Dendritic cell treated with granulocyte-macrophage colony-stimulating factor and Interleukin-4, amounts not matched to agents 40 ng/mL and 50 ng/mL, for 4 days (primary cell): ENCODE results near the gene ATF7IP.

ENCODE experiments used
- H3K27ac Mint-ChIP-seq: one replicate; pipeline ENCODE4 v1.8.0; 2022; ENCODE audit warnings: mild to moderate bottlenecking, mixed read lengths
- H3K27me3 Mint-ChIP-seq: one replicate; pipeline ENCODE4 v1.8.0; 2022; ENCODE audit warnings: mild to moderate bottlenecking, mixed read lengths
- H3K36me3 Mint-ChIP-seq: one replicate; pipeline ENCODE4 v1.8.0; 2022; ENCODE audit warnings: low read depth, mixed read lengths
- H3K4me1 Mint-ChIP-seq: one replicate; pipeline ENCODE4 v1.8.0; 2022; ENCODE audit warnings: low read depth, mixed read lengths
- H3K4me3 Mint-ChIP-seq: one replicate; pipeline ENCODE4 v1.8.0; 2022; ENCODE audit warnings: mild to moderate bottlenecking, moderate library complexity, mixed read lengths
- H3K9me3 Mint-ChIP-seq: one replicate; pipeline ENCODE4 v1.8.0; 2022; ENCODE audit warnings: mixed read lengths
- intact Hi-C: fragments of 100-400 bp; cut with micrococcal nuclease; formaldehyde crosslinking; loops from one replicate; pipeline ENCODE4 v1.15.0; 2022

The ATF7IP gene

DNA sequence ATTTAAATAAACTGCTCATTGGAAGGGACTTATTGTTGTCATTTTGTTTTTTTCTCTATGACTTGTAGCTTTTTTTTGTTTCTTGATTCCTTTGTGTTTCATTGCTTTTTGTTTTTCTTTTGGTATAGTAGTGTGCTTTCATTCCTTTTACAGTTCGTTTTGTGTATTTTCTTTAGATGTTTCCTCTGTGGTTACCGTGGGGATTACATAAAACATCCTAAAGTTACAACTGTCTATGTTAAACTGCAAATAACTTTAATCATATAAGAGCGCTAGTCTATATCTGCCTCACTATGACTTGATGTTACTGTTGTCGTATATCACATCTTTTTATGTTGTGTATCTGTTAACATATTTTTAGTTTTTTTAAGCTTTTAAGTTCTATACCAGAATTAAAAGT, 86.9 kb downstream of the ATF7IP start:
- intact Hi-C loops, result no loop called here
- no peak overlapping the region for H3K4me3 Mint-ChIP-seq

DNA sequence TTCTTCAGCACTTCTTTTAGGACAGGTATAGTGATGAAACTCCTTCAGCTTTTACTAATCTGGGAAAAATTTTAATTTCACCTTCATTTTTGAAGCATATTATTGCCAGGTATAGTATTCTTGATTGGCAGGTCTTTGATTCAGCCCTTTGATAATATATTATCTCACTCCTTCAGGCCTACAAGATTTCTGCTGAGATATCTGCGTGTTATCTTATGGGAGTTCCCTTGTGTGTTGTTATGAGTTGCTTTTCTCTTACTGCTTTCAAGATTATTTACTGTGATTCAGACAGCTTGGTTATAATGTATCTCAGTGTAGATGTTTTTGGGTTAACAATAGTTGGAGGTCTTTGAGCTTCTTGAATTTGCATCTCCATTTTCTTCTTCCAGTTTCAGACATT, 87.4 kb downstream of the ATF7IP start:
- intact Hi-C loops, result no loop called here
- Mint-ChIP-seq H3K4me3 (no peak overlapping the region), H3K4me1 (peaks cover 27% of the 10 kb centered on the region), H3K36me3 (peaks cover 91% of the 10 kb centered on the region), H3K27ac (no peak overlapping the region), H3K27me3 (no peaks in the 10 kb centered on the region), H3K9me3 (no peaks in the 10 kb centered on the region)

More for the DNA sequence above, 86.9 kb downstream of the ATF7IP start:
- Mint-ChIP-seq H3K27ac (no peak overlapping the region), H3K9me3 (no peaks in the 10 kb centered on the region), H3K27me3 (no peaks in the 10 kb centered on the region), H3K4me1 (peaks cover 27% of the 10 kb centered on the region), H3K36me3 (peaks cover 93% of the 10 kb centered on the region)

DNA sequence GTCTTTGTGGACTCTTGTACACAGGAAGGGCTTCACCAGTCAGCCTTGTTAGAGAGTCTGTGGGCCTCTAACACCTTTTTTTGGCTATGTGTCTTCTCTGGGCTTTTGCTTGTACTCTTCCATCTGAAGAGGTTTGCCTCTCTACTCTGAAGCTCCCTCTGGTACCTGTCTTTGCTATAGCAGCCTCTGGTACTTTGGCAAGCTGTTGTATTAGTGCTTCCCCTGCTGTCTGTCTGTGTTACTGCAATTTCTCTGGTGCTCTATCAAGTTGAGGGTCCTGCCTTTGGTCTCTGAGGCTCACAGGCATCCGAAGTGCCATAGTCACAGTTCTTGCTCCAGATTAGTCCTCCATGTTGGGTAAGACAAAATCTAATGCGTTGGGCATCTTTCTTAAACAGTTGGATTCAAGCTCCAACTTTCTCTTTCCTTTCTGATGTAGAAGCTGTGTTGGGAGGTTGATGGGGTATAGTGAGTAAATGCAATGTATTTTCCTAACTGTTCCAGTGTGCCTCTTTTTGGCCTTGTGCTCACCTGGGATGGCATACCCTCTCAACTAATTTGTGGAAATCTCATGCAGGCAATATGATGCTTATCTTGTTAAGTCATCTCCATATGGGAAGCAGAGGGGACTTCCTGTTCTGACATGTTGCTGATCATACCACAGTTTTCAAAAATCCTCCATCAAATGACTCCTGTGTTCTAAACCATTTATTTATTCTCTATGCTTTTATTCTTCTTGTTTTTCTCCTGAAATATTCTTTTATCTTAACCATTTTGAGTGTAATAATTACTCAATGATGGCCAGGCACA, 88.8 kb downstream of the ATF7IP start:
- H3K27ac Mint-ChIP-seq, result no peak overlapping the region
- H3K27me3 Mint-ChIP-seq, result no peaks in the 10 kb centered on the region
- no peak overlapping the region for H3K4me3 Mint-ChIP-seq
- H3K9me3 Mint-ChIP-seq, result no peaks in the 10 kb centered on the region
- peaks cover 27% of the 10 kb centered on the region for H3K4me1 Mint-ChIP-seq
- intact Hi-C loops, result loop anchor here (2.0 kb wide), 1 partner anchor 216 kb away; no protein-coding TSS in a partner anchor
- H3K36me3 Mint-ChIP-seq, result peaks cover 84% of the 10 kb centered on the region

DNA sequence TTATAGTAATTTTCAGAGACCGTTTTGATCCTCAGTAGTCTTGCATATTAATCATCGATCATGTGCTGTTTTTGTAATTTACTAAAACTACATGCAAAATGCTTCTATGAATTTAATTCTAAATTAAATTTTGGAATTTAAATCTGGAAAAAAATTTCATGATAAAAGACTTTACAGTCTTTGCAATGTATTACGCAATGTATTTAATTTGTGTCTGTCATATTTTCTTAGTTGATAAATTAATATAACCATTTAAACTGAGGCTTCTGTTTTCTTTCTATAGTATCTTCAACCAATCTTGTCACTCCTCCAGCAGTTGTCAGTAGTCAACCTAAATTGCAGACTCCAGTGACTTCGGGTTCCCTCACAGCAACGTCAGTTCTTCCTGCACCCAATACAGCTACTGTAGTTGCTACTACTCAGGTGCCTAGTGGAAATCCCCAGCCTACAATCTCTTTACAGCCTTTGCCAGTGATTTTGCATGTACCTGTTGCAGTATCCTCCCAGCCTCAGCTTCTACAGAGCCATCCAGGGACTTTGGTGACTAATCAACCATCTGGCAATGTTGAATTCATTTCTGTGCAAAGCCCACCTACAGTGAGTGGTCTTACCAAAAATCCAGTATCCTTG, 94.8 kb downstream of the ATF7IP start:
- Mint-ChIP-seq H3K27me3 (no peaks in the 10 kb centered on the region), H3K36me3 (peaks cover 60% of the 10 kb centered on the region), H3K9me3 (no peaks in the 10 kb centered on the region), H3K4me3 (no peak overlapping the region), H3K4me1 (no peaks in the 10 kb centered on the region), H3K27ac (no peak overlapping the region)
- intact Hi-C loops, result no loop called here

DNA sequence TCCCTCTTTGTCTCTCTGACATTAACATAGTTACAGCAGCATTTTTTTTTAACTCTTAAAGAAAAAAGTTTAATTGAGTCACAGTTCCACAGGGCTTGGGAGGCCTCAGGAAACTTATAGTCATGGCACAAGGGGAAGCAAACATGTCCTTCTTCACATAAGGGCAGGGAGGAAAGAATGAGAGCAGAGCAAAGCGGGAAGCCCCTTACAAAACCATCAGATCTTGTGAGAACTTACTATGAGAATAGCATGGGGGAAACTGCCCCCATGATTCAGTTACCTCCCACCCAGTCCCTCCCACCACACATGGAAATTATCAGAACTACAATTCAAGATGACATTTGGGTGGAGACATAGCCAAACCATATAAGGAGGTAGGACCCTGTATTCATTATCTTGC, 106.0 kb downstream of the ATF7IP start:
- peaks cover 33% of the 10 kb centered on the region for H3K9me3 Mint-ChIP-seq
- intact Hi-C loops, result no loop called here
- H3K27me3 Mint-ChIP-seq, result no peaks in the 10 kb centered on the region
- H3K4me3 Mint-ChIP-seq, result no peak overlapping the region
- H3K36me3 Mint-ChIP-seq, result peaks cover 97% of the 10 kb centered on the region
- no peaks in the 10 kb centered on the region for H3K4me1 Mint-ChIP-seq
- H3K27ac Mint-ChIP-seq, result no peak overlapping the region

DNA sequence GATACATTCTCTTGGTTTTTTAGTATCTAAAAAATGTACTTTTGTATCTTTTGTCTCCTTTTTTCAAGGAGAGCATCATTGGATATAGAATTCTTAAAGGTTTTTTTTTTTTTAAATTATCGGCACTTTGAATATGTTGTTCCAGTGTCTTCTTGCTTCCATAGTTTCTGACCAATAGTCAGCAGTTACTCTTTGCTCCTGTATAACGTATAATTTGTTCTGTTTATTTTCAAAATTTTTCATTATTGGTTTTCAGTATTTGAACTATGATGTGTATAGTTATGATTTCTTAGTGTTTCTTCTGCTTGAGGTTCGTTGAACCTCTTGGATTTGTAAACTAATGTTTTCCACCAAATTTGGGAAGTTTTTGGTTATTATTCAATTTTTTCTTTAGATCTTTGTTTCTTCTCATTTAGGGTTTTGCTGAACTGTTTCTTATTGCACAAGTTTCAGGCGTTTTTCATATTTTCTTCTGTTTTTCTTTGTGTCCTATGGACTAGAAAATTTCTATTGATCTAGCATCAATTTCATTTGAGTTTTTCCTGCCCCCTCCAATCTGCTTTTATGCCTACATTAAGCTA, 108.3 kb downstream of the ATF7IP start:
- Mint-ChIP-seq H3K27ac (no peak overlapping the region), H3K4me3 (no peak overlapping the region), H3K9me3 (peaks cover 33% of the 10 kb centered on the region), H3K4me1 (no peaks in the 10 kb centered on the region), H3K36me3 (peaks cover 87% of the 10 kb centered on the region), H3K27me3 (no peaks in the 10 kb centered on the region)
- intact Hi-C loops, result no loop called here

DNA sequence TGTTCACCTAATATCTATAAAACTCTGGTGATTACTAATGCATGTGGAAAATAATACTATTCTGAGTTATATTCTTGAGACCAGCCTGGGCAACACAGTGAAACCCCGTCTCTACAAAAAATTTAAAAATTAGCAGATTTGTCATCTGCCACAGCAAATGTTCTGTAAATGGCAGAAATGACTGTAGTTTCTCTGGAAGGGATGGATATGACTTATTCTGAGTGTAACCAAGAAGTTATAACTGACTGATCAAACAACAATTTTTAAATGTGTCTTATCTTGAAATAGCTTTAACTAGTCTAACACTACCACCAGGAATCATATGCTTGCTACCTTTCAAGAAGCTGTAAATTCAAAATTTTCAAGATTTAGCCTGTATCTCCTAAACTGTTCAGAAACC, 113.5 kb downstream of the ATF7IP start:
- H3K4me1 Mint-ChIP-seq, result no peaks in the 10 kb centered on the region
- H3K27me3 Mint-ChIP-seq, result no peaks in the 10 kb centered on the region
- peaks cover 4% of the 10 kb centered on the region for H3K9me3 Mint-ChIP-seq
- H3K36me3 Mint-ChIP-seq, result peaks cover 87% of the 10 kb centered on the region
- intact Hi-C loops, result no loop called here
- no peak overlapping the region for H3K27ac Mint-ChIP-seq
- no peak overlapping the region for H3K4me3 Mint-ChIP-seq

DNA sequence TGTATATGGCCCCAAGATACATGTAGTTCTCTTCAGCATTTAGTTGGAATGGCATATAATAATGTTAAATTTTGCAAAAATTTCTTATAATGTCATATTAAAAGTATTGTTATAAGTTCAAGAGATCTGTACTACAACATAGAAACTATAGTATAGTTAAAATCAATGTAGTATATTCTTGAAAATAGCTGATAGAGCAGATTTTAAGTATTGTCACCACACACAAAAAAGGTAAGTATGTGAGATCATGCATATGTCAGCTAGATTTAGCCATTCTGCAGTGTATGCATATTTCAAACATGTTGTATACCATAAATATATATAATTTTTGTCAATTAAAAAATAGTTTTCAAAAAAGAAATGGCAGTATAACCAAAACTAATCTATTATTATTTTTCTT, 115.7 kb downstream of the ATF7IP start:
- no peaks in the 10 kb centered on the region for H3K4me1 Mint-ChIP-seq
- no peaks in the 10 kb centered on the region for H3K27me3 Mint-ChIP-seq
- no peaks in the 10 kb centered on the region for H3K9me3 Mint-ChIP-seq
- intact Hi-C loops, result no loop called here
- H3K36me3 Mint-ChIP-seq, result peaks cover 87% of the 10 kb centered on the region
- no peak overlapping the region for H3K27ac Mint-ChIP-seq
- no peak overlapping the region for H3K4me3 Mint-ChIP-seq

DNA sequence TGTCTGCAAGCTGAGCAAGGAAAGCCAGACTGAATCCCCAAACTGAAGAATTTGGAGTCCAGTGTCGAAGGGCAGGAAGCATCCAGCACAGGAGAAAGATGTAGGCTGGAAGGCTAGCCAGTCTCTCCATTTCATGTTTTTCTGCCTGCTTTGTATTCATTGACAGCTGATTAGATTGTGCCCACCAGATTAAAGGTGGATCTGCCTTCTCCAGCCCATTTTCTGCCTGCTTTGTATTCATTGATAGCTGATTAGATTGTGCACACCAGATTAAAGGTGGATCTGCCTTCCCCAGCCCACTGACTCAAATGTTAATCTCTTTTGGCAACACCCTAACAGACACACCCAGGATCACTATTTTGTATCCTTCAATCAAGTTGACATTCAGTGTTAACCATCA, 116.9 kb downstream of the ATF7IP start:
- Mint-ChIP-seq H3K36me3 (peaks cover 94% of the 10 kb centered on the region), H3K27ac (no peak overlapping the region), H3K4me3 (no peak overlapping the region), H3K9me3 (no peaks in the 10 kb centered on the region), H3K4me1 (no peaks in the 10 kb centered on the region), H3K27me3 (no peaks in the 10 kb centered on the region)
- intact Hi-C loops, result no loop called here

DNA sequence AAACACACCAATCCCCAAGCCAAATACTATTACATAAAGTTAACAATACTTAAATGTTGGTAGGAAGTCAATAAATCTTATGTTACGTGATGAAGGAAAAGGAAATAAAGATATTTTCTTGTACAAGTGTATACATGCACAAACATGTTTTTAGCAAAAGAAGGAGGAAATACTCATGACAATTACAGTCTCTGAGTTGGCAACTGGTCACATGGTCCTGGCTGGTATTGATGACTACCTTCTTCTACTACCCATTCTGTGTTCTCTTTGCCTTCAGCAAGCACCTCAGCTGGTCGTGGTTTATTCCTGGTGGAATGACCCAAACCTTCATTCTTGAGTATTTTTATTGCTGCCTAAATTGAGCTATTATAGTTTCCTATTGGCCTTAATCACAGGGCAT, 117.4 kb downstream of the ATF7IP start:
- intact Hi-C loops, result no loop called here
- Mint-ChIP-seq H3K36me3 (peaks cover 94% of the 10 kb centered on the region), H3K27ac (no peak overlapping the region), H3K4me1 (no peaks in the 10 kb centered on the region), H3K27me3 (no peaks in the 10 kb centered on the region), H3K9me3 (no peaks in the 10 kb centered on the region), H3K4me3 (no peak overlapping the region)

DNA sequence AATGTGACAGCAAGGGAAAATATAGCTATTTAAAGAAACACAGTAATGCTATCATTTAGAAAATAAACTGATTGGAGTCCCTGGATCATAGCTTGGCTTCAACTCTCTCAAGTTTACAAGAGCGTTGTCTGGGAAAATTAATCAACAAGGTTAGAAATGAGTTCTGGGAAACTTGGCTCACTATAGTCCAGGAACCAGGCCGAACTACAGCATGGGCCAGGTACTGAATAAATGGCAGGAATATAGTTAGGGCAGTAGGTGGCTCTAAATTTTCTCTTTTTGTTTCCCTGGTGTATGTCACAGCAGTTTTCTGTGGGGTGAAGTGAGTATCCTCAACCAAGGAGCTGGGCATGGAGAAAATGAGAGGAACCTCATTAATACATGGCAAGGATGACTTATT, 129.8 kb downstream of the ATF7IP start:
- intact Hi-C loops, result no loop called here
- peaks cover 95% of the 10 kb centered on the region for H3K36me3 Mint-ChIP-seq
- no peak overlapping the region for H3K27ac Mint-ChIP-seq
- H3K4me1 Mint-ChIP-seq, result peaks cover 10% of the 10 kb centered on the region
- H3K9me3 Mint-ChIP-seq, result no peaks in the 10 kb centered on the region
- H3K4me3 Mint-ChIP-seq, result no peak overlapping the region
- no peaks in the 10 kb centered on the region for H3K27me3 Mint-ChIP-seq

DNA sequence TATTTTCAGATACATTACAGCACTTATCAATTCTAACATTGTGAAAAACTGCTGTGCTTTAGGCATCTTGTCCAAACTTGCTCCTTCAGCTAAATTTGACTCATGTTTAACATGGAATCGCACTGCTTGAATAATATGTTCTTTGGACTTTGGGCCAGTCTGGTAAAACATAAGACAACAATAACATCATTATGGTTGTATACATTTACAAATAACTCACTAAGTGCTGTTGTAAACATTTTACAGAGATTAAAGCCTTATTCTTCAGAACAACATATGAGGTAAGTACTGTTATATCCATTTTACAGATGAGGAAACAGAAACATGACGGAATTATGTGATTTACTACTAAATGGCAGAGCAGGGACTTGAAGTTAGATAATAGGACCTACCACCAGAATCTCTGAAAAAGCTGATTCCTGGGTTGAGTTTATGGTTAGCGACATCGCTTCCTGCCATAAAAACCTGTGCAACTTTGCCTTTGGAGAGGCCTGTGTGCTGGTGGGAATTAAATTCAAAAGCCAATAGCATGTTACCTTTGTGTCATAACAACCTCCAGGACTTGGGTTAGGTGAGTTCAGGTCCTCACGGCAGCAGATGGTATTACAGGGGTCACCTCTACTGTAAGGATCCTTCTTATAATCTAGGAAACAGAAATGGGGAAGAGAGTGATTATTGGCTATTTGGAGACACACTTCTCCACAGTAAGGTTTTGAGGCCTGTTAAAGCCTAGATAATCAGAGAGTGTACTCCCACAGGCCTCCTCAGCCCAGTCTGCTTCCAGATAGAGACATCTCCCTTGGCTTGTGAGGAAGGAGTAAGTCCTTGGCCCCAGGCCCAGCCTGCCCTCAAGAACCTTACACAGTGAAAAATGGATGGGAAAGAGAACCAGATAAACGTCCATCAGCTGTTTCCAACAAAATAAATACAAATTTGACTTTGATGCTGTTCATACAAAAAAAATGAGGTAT, 140.4 kb downstream of the ATF7IP start:
- Mint-ChIP-seq H3K9me3 (no peaks in the 10 kb centered on the region), H3K4me3 (no peak overlapping the region), H3K4me1 (peaks cover 5% of the 10 kb centered on the region), H3K27ac (no peak overlapping the region), H3K27me3 (no peaks in the 10 kb centered on the region), H3K36me3 (peaks cover 100% of the 10 kb centered on the region)
- intact Hi-C loops, result no loop called here

DNA sequence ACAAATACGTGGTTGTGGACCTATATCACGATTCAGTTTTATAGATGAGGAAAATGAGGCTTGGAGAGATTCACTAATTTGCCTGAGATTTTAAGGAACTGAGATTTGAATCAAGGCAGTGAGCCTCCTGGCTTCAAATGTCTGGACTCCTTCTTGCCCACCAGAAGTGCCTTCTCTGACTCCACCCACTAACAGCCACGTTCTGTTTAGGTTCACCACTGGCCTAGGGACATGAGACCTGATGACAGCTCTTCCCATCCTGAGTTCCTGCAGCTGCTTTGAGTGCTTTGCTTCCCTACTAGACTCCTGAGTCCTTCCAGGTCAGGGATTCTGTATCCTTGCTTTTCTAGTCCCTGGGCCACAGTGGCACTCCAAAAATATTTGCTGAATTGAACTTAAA, 145.1 kb downstream of the ATF7IP start:
- Mint-ChIP-seq H3K9me3 (no peaks in the 10 kb centered on the region), H3K4me3 (no peak overlapping the region), H3K36me3 (peaks cover 87% of the 10 kb centered on the region), H3K27ac (no peak overlapping the region), H3K4me1 (peaks cover 5% of the 10 kb centered on the region), H3K27me3 (no peaks in the 10 kb centered on the region)
- intact Hi-C loops, result no loop called here
